Cardiac atrium fibroblast (primary cell): ENCODE results near the gene MBD3L2B. TPM values are rescaled to one million over a fixed set of nuclear protein-coding genes. Genes with fewer than 3 reads are reported as not detected.

Experiments
- total RNA-seq: library from RNA; depleted of rRNA; stranded (reverse); fragments of >200 nt; gene quantifications from 2 replicates; pipeline ENCODE4 v1.2.3, GENCODE V29; 2015

The MBD3L2B gene
- not detected in 2 replicates for total RNA-seq

DNA sequence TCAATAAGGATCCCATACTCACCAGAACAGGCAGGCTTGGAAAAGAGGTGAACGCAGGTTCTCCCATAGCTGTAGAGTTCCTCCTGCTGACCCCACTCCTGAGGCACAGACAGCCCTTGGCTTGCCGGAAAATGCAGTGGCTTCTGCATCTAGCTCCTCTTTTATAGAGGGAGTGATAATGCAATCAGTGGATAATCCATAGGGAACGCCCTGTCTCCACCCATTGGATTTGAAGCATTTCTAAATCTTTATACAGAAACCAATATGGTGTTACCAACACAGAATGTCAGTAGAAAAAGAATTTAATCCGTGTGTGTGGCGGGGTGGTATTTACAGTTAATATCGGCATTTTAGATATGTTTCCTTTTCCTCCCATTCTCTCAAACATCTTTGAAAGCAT is at the start of gene MBD3L2B:
Gene MBD3L2B (minus strand): TSS at position 101 of the 400 bp plus-strand sequence. CDS start 34 bp downstream, at position 67.

DNA sequence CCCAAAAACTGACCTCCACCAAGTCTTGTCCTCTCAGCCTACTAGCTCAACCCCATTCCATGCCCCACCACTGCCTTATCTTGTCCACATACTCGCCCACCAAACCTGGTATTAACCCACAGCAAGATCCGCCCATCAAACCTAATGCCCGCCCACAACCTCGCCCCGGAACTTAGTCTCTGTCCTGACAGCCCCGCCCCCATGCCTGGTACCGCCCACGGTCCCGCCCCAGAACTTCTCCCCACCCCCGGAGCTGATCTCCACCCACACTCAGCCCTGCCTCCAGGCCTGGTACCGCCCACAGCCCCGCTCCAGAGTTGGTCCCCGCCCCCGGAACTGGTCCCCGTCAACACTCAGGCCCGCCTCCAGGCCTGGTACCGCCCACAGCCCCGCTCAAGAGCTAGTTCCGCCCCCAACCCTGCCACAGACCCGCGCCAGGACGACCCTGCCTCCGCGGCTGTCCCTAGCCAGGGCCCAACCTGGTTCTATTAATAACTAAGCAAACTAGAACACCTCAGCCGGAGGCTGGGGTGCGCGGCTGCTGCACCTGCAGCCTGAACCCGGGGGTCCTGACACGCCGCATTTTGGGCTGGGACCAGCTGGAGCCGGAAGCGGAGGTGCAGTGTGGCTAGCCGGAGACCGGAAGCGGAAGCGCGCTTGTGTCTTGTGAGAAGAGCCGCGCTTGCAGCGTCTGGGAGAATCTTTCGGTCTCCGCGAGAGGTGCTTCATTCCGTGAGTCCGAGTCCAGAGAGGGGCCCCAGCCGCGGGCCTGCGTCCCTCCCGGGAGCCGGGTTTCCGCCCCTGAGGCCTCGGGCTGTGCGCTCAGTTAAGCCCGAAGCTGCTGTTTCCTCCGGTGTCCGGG is 48.0 kb upstream of the MBD3L2B start, which contains the start of gene ZNF557:
Gene ZNF557 (plus strand): TSS at position 662 of the 862 bp plus-strand sequence. CDS start 5,372 bp downstream, outside the sequence.

DNA sequence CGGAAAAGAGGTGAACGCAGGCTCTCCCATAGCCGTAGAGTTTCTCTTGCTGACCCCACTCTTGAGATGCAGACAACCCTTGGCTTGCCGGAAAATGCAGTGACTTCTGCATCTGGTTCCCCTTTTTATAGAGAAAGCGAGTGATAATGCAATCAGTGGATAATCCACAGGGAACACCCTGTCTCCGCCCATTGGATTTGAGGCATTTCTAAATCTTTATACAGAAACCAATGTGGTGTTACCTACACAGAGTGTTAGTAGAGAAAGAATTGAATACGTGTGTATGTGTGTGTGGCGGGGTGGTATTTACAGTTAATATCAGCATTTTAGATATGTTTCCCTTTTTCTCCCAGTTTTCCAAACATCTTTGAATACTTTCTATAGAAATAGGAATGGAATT is 37.3 kb upstream of the MBD3L2B start, which contains the start of gene MBD3L3:
Gene MBD3L3 (minus strand): TSS at position 101 of the 400 bp plus-strand sequence. CDS start 71 bp downstream, at position 30.

DNA sequence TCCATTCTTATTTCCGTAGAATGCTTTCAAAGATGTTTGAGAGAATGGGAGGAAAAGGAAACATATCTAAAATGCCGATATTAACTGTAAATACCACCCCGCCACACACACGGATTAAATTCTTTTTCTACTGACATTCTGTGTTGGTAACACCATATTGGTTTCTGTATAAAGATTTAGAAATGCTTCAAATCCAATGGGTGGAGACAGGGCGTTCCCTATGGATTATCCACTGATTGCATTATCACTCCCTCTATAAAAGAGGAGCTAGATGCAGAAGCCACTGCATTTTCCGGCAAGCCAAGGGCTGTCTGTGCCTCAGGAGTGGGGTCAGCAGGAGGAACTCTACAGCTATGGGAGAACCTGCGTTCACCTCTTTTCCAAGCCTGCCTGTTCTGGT is 27.8 kb upstream of the MBD3L2B start, which contains the start of gene MBD3L2:
Gene MBD3L2 (plus strand): TSS at position 301 of the 400 bp plus-strand sequence. CDS start 53 bp downstream, at position 354.

DNA sequence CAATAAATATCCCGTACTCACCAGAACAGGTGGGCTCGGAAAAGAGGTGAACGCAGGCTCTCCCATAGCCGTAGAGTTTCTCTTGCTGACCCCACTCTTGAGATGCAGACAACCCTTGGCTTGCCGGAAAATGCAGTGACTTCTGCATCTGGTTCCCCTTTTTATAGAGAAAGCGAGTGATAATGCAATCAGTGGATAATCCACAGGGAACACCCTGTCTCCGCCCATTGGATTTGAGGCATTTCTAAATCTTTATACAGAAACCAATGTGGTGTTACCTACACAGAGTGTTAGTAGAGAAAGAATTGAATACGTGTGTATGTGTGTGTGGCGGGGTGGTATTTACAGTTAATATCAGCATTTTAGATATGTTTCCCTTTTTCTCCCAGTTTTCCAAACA is 18.8 kb upstream of the MBD3L2B start, which contains the start of gene MBD3L4:
Gene MBD3L4 (minus strand): TSS at position 101 of the 400 bp plus-strand sequence. CDS start 35 bp downstream, at position 66.

DNA sequence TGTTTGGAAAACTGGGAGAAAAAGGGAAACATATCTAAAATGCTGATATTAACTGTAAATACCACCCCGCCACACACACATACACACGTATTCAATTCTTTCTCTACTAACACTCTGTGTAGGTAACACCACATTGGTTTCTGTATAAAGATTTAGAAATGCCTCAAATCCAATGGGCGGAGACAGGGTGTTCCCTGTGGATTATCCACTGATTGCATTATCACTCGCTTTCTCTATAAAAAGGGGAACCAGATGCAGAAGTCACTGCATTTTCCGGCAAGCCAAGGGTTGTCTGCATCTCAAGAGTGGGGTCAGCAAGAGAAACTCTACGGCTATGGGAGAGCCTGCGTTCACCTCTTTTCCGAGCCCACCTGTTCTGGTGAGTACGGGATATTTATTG is 9.0 kb upstream of the MBD3L2B start, which contains the start of gene MBD3L5:
Gene MBD3L5 (plus strand): TSS at position 301 of the 400 bp plus-strand sequence. CDS start 34 bp downstream, at position 335.

Other genes starting within 250 kb of the MBD3L2B start
- gene VAV1, start 248.7 kb downstream of the MBD3L2B start, total RNA-seq, result not detected in 2 replicates
- not detected in 2 replicates for gene ADGRE1, start 133.9 kb downstream of the MBD3L2B start, total RNA-seq
- not detected in 2 replicates for gene MBD3L5, start 9.1 kb upstream of the MBD3L2B start, total RNA-seq
- not detected in 2 replicates for gene MBD3L4, start 18.7 kb upstream of the MBD3L2B start, total RNA-seq
- not detected in 2 replicates for gene MBD3L2, start 27.9 kb upstream of the MBD3L2B start, total RNA-seq
- not detected in 2 replicates for gene MBD3L3, start 37.2 kb upstream of the MBD3L2B start, total RNA-seq
- gene ZNF557, start 48.3 kb upstream of the MBD3L2B start, total RNA-seq, result 6.8 and 9.2 TPM in 2 replicates